ENCODE data around the gene COL6A2. TPM values are rescaled to one million over a fixed set of nuclear protein-coding genes. Genes with fewer than 3 reads are reported as not detected.
"Not testable (repeated sequence)": the region's sequence is repeated elsewhere in the genome, so short reads cannot be mapped to it uniquely, and the experiment has no call there.

Gene COL6A2
- total RNA-seq, 1 donor from 2014 or later = 378 TPM

DNA sequence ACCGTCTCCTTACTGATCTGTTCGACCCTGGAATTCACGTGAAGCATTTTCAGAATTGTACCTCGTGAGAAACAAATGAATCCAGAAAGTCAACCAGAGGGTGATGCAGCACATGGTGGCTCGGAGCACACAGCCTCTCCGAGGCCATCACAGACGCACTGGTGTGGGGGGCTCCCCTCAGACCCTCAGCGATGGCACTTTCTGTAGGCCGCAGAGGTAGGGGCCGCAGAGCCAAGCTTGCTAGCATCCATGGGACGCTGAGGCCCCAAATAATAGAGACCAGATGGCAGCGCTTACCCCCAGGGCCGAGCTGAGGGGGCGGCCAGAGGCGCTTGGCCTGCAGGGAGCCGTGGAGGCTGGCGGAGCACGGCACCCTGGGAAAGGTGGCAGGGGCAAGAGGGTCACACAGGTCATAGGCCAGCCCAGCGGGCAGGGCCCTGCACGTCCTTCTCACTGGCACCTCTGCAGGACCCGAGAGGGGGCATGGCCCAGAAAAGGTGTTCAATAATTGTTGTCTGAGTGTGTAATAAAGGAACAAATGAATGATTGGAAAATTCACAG is 28.1 kb upstream of the COL6A2 start:
- Mint-ChIP-seq H3K4me3 (ENCODE audit: unreplicated experiment) (no peak overlapping the region), H3K27me3 (ENCODE audit: unreplicated experiment) (peaks cover 9% of the 10 kb centered on the region), H3K27ac (ENCODE audit: unreplicated experiment) (no peak overlapping the region), H3K9me3 (ENCODE audit: unreplicated experiment) (no peaks in the 10 kb centered on the region), H3K36me3 (ENCODE audit: low read depth, unreplicated experiment) (peaks cover 5% of the 10 kb centered on the region), H3K4me1 (ENCODE audit: unreplicated experiment) (peaks cover 27% of the 10 kb centered on the region)
- DNase-seq (ENCODE audit: low spot score) = no peak
- TF ChIP-seq, protein P1, sequence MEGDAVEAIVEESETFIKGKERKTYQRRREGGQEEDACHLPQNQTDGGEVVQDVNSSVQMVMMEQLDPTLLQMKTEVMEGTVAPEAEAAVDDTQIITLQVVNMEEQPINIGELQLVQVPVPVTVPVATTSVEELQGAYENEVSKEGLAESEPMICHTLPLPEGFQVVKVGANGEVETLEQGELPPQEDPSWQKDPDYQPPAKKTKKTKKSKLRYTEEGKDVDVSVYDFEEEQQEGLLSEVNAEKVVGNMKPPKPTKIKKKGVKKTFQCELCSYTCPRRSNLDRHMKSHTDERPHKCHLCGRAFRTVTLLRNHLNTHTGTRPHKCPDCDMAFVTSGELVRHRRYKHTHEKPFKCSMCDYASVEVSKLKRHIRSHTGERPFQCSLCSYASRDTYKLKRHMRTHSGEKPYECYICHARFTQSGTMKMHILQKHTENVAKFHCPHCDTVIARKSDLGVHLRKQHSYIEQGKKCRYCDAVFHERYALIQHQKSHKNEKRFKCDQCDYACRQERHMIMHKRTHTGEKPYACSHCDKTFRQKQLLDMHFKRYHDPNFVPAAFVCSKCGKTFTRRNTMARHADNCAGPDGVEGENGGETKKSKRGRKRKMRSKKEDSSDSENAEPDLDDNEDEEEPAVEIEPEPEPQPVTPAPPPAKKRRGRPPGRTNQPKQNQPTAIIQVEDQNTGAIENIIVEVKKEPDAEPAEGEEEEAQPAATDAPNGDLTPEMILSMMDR (IDR thresholded peaks at IDR 0.05; ENCODE audit: unreplicated experiment) = no peak

DNA sequence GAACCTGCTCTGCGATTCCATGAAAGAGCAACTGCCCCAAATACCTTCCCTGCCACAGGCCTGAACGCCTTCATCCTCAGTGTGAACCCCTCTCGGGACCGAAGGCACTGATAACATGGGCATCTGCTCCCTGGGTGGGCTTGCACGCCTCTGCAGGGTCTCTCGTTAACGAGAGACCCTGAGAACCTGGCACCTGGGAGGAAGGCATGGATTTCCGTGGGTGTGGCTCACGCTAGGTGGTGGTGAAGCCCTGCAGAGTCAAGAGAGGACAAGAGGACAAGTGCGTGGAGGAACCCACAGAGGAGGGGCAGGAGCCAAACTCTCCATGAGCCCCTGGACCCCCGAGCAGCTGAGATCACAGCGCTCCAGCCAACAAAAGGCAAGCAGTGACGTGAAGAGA is 26.8 kb upstream of the COL6A2 start:
- Mint-ChIP-seq H3K27me3 (ENCODE audit: unreplicated experiment) (peaks cover 9% of the 10 kb centered on the region), H3K4me3 (ENCODE audit: unreplicated experiment) (no peak overlapping the region), H3K27ac (ENCODE audit: unreplicated experiment) (no peak overlapping the region), H3K36me3 (ENCODE audit: low read depth, unreplicated experiment) (peaks cover 5% of the 10 kb centered on the region), H3K4me1 (ENCODE audit: unreplicated experiment) (peaks cover 17% of the 10 kb centered on the region), H3K9me3 (ENCODE audit: unreplicated experiment) (no peaks in the 10 kb centered on the region)
- TF ChIP-seq, protein P1 (IDR thresholded peaks at IDR 0.05; ENCODE audit: unreplicated experiment) = no peak
- no peak for DNase-seq (ENCODE audit: low spot score)

DNA sequence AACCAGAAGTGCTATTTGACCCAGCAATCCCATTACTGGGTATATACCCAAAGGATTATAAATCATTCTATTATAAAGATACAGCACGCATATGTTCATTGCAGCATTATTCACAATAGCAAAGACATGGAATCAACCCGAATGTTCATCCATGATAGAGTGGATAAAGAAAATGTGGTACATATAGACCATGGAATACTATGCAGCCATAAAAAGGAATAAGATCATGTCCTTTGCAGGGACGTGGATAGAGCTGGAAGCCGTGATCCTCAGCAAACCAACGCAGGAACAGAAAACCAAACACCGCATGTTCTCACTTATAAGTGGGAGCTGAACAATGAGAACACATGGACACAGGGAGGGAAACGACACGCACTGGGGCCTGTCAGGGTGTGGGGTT is 21.2 kb upstream of the COL6A2 start:
- not testable (repeated sequence) for H3K36me3 Mint-ChIP-seq (ENCODE audit: low read depth, unreplicated experiment); H3K4me1 Mint-ChIP-seq (ENCODE audit: unreplicated experiment); H3K4me3 Mint-ChIP-seq (ENCODE audit: unreplicated experiment); H3K27me3 Mint-ChIP-seq (ENCODE audit: unreplicated experiment); H3K27ac Mint-ChIP-seq (ENCODE audit: unreplicated experiment); H3K9me3 Mint-ChIP-seq (ENCODE audit: unreplicated experiment); DNase-seq (ENCODE audit: low spot score)

DNA sequence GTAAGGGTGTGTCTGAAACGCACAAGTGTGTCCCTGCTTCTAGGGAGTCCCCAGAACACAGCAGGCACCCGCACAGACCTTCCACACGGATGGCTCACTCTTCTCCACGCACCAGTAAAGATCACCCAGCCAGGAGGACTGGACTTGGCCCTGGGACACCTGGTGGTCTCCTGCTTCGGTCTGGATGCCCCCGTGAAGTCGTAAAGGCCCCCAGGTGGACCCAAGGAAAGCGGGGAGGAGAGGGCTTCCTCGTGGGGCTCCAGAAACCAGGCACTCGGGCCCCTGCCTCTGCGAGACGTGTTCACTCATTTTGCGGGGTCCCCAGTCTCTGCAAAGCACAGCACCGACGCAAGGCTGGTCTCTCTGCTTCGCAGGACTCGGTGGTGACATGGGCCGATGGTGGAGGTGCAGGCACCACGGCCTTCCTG is 20.2 kb upstream of the COL6A2 start:
- no peak overlapping the region for H3K4me3 Mint-ChIP-seq (ENCODE audit: unreplicated experiment)
- peaks cover 4% of the 10 kb centered on the region for H3K27me3 Mint-ChIP-seq (ENCODE audit: unreplicated experiment)
- TF ChIP-seq, protein P1 (IDR thresholded peaks at IDR 0.05; ENCODE audit: unreplicated experiment) = no peak
- H3K4me1 Mint-ChIP-seq (ENCODE audit: unreplicated experiment) = peaks cover 7% of the 10 kb centered on the region
- no peak overlapping the region for H3K27ac Mint-ChIP-seq (ENCODE audit: unreplicated experiment)
- no peaks in the 10 kb centered on the region for H3K36me3 Mint-ChIP-seq (ENCODE audit: low read depth, unreplicated experiment)
- no peak for DNase-seq (ENCODE audit: low spot score)
- no peaks in the 10 kb centered on the region for H3K9me3 Mint-ChIP-seq (ENCODE audit: unreplicated experiment)

DNA sequence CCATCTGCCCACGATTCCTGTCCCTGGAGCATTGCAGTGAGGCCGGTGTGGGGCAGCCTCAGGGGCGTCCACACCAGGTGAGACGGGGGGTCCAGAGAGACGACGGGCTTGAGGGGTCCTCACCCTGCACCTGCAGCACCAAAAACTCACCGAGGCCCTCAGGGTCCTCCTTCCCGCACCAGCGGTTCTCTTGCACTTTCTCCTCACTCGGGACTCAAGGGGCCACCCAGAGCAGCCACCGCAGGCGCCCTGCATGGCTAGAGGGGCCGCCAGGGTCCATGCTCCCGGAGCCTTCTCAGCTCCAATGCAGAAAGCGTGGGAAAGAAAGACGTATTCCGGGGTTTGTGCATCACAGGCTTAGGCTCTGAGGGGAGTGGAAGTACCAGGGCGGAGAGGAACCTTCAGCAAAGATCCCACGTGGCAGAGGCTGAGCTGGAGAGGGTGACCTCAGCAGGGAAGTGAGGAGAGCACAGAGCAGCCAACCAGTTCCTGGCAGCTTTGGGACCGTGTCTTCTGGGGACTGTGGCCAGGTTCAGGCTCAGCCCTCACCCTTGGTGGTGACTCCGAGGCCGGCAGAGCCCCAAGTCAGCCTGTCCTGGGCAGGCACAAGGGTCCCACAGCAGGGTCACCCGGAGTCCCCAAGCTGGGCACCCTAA is 19.5 kb upstream of the COL6A2 start:
- Mint-ChIP-seq H3K9me3 (ENCODE audit: unreplicated experiment) (no peaks in the 10 kb centered on the region), H3K36me3 (ENCODE audit: low read depth, unreplicated experiment) (no peaks in the 10 kb centered on the region), H3K27me3 (ENCODE audit: unreplicated experiment) (peaks cover 4% of the 10 kb centered on the region), H3K4me3 (ENCODE audit: unreplicated experiment) (no peak overlapping the region), H3K4me1 (ENCODE audit: unreplicated experiment) (peaks cover 7% of the 10 kb centered on the region), H3K27ac (ENCODE audit: unreplicated experiment) (peak overlapping the region; percentile 48)
- no peak for DNase-seq (ENCODE audit: low spot score)
- TF ChIP-seq, protein P1 (IDR thresholded peaks at IDR 0.05; ENCODE audit: unreplicated experiment) = no peak
